OCI-M2 (cell line): Measurements from ENCODE around the gene LMX1B.

Experiments
- DNase-seq: peaks from one replicate; lab custom pipeline; 2025; ENCODE audit not compliant: unreplicated experiment; lab: John Stamatoyannopoulos, UW

LMX1B gene

DNA sequence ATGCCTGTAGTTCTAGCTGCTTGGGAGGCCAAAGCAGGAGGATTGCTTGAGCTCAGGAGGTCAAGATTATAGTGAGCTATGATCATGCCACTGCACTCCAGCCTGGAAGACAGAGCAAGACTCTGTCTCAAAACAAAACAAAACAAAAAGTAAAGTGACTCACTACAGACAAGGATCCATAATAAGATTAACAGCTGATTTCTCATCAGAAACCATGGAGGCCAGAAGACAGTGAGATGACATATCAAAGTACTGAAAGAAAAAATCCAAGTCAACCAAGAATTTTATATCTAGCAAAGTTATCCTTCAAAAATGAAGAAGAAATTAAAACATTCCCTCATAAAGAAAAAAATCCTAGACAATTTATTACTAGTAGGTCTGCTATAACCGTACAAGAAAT is 121.8 kb downstream of the LMX1B start:
- no peak for DNase-seq

DNA sequence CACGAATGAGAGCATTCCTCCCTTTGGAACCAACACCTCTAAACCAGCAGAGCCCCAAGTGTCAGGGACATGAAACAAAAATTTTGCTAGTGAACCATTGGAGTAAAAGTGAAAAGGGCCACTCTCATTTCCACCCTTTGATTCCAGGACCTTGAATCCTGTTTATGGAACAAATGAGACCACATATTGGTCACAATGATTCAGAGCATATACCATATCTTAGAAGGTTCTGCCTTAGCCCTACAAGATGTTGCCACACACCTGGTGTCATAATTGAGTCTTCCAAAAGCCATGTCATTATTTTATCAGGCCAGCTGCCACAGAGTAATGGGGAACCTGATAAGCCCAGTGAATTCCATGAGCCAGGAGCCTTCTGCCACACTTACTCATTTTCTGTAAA is 124.8 kb downstream of the LMX1B start:
- DNase-seq = no peak

DNA sequence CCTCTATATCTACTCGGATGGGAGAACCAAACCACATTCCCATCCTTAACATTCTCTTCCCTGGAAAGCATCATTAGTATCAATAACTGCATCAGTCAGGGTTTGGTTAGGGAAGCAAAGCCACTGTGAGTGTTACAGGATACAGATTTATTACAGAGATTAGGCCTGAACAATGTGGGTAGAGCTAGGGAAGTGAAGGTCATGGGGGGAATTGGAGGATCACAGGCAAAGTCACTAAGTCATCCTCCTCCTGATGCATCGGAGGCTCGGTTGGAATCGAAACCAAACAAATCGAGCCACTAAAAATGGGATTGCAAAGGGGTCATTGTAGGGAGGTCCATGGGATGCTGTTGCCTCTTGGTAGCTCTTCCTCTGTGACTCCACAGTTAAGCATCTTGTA is 129.3 kb downstream of the LMX1B start:
- DNase-seq = no peak

DNA sequence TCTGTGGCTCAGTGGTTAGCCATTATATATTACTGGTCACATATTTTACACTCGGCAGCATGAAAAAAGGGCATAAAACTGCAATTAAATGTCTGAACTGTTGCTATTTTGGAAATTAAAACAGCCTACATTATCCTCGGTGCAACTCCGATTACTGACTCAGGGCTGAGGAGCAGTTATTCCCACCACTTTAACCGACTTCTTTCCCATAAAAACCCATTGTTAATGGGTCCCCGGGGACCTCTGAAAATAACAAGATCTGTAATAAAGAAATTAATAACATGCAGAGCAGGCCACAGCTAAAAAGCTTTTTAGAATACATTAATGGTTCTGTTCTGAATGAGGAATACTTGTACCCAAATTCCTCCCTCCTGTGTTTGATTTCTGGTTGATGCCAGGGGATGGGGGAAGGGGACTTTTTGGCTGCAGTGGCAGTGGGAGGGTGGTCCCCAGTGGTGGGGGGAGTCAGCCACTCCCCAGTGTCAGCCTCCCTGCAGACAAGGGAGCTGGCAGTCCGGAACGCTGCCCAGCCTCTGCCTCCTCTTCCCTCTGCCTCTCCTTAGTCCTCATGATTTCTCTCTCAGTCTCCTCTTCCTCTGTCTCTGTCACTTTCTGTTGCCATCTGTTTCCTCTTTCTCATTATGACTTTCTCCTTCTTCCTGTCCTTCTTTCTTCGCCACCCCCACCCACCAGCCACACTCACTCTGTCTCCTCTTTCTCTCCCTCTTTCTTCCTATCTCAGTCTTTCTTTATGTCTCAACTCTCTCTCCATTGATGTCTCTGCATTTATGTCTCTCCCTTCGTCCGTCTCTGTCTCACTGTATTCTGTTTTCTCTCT is 132.1 kb downstream of the LMX1B start:
- DNase-seq = no peak
